Neuronal stem cell (in vitro differentiated cells): Measurements from ENCODE around the gene SPDEF.

Experiments used
- DNase-seq: peaks from one replicate; pipeline ENCODE4 v3.0.0-alpha.2; 2013; ENCODE audit warnings: low spot score
- H2AFZ ChIP-seq: one replicate; pipeline ENCODE4 v1.6.1; 2013; ENCODE audit warnings: mild to moderate bottlenecking, low read length, inconsistent platforms
- H2AK5ac ChIP-seq: 2 replicates; pipeline ENCODE4 v1.6.1; 2013; ENCODE audit warnings: low read depth, mild to moderate bottlenecking, inconsistent platforms, low read length, moderate library complexity, mixed read lengths
- H2BK120ac ChIP-seq: 2 replicates; pipeline ENCODE4 v1.6.1; 2013; ENCODE audit warnings: low read depth, mild to moderate bottlenecking, inconsistent platforms, low read length, moderate library complexity, mixed read lengths
- H2BK12ac ChIP-seq: one replicate; pipeline ENCODE4 v1.6.1; 2013; ENCODE audit warnings: low read length, inconsistent platforms
- H2BK15ac ChIP-seq: 2 replicates; pipeline ENCODE4 v1.6.1; 2013; ENCODE audit warnings: mild to moderate bottlenecking, low read length, inconsistent platforms, mixed read lengths
- H2BK5ac ChIP-seq: one replicate; pipeline ENCODE4 v1.6.1; 2013; ENCODE audit warnings: inconsistent platforms, mild to moderate bottlenecking, low read length, moderate library complexity
- H3K14ac ChIP-seq: one replicate; pipeline ENCODE4 v1.6.1; 2013; ENCODE audit warnings: low read length, inconsistent platforms
- H3K18ac ChIP-seq: 2 replicates; pipeline ENCODE4 v1.6.1; 2013; ENCODE audit warnings: low read length, inconsistent platforms
- H3K23ac ChIP-seq: 2 replicates; pipeline ENCODE4 v1.6.1; 2013; ENCODE audit warnings: low read depth, mild to moderate bottlenecking, mixed read lengths, low read length, inconsistent platforms; ENCODE audit not compliant: poor library complexity
- H3K27ac ChIP-seq: replicated peaks from 3 replicates; pipeline ENCODE4 v1.5.1; 2013; ENCODE audit warnings: low read length, inconsistent platforms
- H3K27me3 ChIP-seq, 3 experiments: 2 replicates each; pipeline ENCODE4 v1.6.1; 2013; ENCODE audit warnings: low read length in 3 of 3, mild to moderate bottlenecking in 2 of 3, inconsistent platforms in 1 of 3, low read depth in 1 of 3, mixed read lengths in 1 of 3, moderate library complexity in 1 of 3; ENCODE audit not compliant: control insufficient read depth in 3 of 3, insufficient read depth in 3 of 3
- H3K36me3 ChIP-seq, 2 donors: replicated peaks in 1 of 2; 2 replicates each; pipeline ENCODE4 v1.6.1; 2013; ENCODE audit warnings: low read length in 2 of 2; ENCODE audit not compliant: control insufficient read depth in 2 of 2, insufficient read depth in 2 of 2
- H3K4ac ChIP-seq: 2 replicates; pipeline ENCODE4 v1.6.1; 2013; ENCODE audit warnings: inconsistent platforms, mild to moderate bottlenecking, low read length, moderate library complexity
- H3K4me1 ChIP-seq, 2 donors: 1 replicate in 1 of 2; 2 replicates in 1 of 2; pipeline ENCODE4 v1.6.1; 2013; ENCODE audit warnings: low read length in 2 of 2, low read depth in 1 of 2; ENCODE audit not compliant: control insufficient read depth in 2 of 2, insufficient read depth in 1 of 2
- H3K4me2 ChIP-seq: one replicate; pipeline ENCODE4 v1.6.1; 2013; ENCODE audit warnings: mild to moderate bottlenecking, low read length, inconsistent platforms; ENCODE audit not compliant: insufficient read depth, poor library complexity, severe bottlenecking
- H3K4me3 ChIP-seq, 2 donors: 2 replicates each; pipeline ENCODE4 v1.5.1; 2013; ENCODE audit warnings: low read length in 2 of 2, mild to moderate bottlenecking in 2 of 2, inconsistent platforms in 1 of 2, moderate library complexity in 1 of 2
- H3K79me1 ChIP-seq: one replicate; pipeline ENCODE4 v1.6.1; 2013; ENCODE audit warnings: low read depth, mild to moderate bottlenecking, inconsistent platforms, low read length, moderate library complexity
- H3K9ac ChIP-seq: one replicate; pipeline ENCODE4 v1.6.1; 2013; ENCODE audit warnings: mild to moderate bottlenecking, low read depth, low read length, inconsistent platforms; ENCODE audit not compliant: poor library complexity
- H3K9me3 ChIP-seq, 2 donors: replicated peaks in 1 of 2; 2 replicates each; pipeline versions ENCODE3 to v1.6.1; 2013; ENCODE audit warnings: low read length in 2 of 2, mild to moderate bottlenecking in 2 of 2, inconsistent platforms in 1 of 2, low read depth in 1 of 2, mixed read lengths in 1 of 2, moderate library complexity in 1 of 2; ENCODE audit not compliant: control insufficient read depth in 2 of 2, insufficient read depth in 1 of 2
- H4K8ac ChIP-seq: one replicate; pipeline ENCODE4 v1.6.1; 2013; ENCODE audit warnings: low read depth, mild to moderate bottlenecking, inconsistent platforms, low read length, moderate library complexity
- H4K91ac ChIP-seq: one replicate; pipeline ENCODE4 v1.6.1; 2013; ENCODE audit warnings: low read length, low read depth, mild to moderate bottlenecking, inconsistent platforms; ENCODE audit not compliant: poor library complexity
- WGBS, 2 donors: extraction: QIAGEN DNeasy Blood & Tissue Kit; methylation state at CpG; one replicate each; pipeline ENCODE4 v1.1.7; 2013; ENCODE audit warnings: missing lambda C conversion rate in 2 of 2, mixed read lengths in 1 of 2; ENCODE audit not compliant: insufficient read length in 2 of 2, insufficient replicate concordance in 1 of 2; ENCODE audit errors: extremely low coverage in 2 of 2; 5-methylcytosine and 5-hydroxymethylcytosine counted together

The SPDEF gene

DNA sequence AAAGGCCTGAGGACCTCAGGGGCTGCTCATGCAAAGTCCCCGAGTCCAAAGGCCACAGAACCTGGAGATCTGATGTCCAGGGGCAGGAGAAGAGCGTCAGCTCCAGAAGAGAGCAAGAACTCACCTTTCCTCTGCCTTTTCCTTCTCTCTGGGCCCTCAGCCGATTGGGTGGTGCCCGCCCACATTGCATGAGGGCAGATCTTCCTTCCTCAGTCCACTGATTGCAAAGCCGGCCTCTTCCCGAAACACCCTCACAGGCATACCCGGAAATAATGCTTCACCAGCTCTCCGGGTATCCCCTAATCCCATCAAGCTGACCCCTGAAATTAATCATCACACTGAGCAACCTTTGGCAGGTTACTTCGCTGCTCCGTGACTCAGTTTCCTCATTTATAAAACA is 33.4 kb downstream of the SPDEF start:
- Histone ChIP-seq H2BK12ac (no peak overlapping the region), H2BK120ac (no peak overlapping the region), H3K9me3 (no peaks in the 10 kb centered on the region), H3K4me1 (peaks cover 0 to 7% of the 10 kb centered on the region in 2 donors), H3K4me2 (no peak overlapping the region), H3K18ac (no peak overlapping the region), H3K4ac (no peak overlapping the region), H3K27me3 (peaks cover 0 to 43% (median 0%) of the 10 kb centered on the region in 3 experiments), H3K4me3 (peak overlapping the region in 1 of 2 donors; percentile 13), H4K8ac (no peak overlapping the region), H3K23ac (no peak overlapping the region), H3K9ac (no peak overlapping the region), H2BK15ac (no peak overlapping the region), H2AK5ac (no peak overlapping the region), H2AFZ (no peak overlapping the region), H2BK5ac (no peak overlapping the region), H4K91ac (no peak overlapping the region), H3K36me3 (no peaks in the 10 kb centered on the region), H3K79me1 (no peaks in the 10 kb centered on the region), H3K27ac (no peak overlapping the region), H3K14ac (no peak overlapping the region)
- DNase-seq, result no peak
- no CpG with 5 or more reads among the region's 10 CpGs for WGBS, 2 donors

DNA sequence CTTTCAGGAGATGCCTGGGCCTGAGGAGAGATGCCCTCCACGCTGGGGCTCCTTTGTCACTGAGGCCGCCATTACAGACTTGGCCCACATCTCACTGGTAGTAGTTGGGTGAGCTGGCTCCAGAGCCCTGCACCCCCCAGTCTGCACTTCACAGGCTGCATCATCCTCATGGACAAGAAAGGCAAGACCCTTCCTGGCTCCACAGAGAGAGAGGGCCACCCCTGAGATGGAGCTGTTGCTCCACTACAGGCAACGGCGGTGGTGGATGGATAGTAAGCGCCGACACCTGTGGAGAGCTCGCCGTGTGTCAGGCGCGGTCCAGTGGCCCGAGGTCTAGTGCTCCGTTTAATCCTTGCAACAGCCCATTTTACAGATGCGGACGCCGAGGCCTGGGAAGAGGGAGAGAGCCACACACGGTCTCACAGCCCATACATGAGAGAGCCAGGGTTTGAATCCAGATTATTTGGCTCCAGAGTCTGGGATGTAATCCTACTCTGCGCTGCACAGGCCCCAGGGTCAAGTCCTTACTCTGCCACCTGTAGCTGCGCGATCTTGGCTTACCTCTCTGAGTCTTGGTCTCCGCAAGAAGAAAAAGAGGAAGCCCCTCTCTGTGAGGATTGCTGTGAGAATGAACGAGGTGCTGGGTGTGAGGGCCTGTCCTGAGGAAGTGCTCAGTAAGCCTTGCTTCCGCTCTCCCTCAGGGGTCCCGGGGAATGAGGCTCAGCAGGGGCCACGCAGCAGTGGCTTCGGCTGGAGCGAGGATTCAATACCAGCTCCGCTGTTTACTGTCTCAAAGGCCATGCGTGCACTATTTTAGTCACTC is 34.5 kb downstream of the SPDEF start:
- Histone ChIP-seq H3K9ac (no peak overlapping the region), H2BK5ac (no peak overlapping the region), H4K91ac (no peak overlapping the region), H2AK5ac (peak overlapping the region; percentile 86), H3K4ac (no peak overlapping the region), H2AFZ (no peak overlapping the region), H3K4me2 (no peak overlapping the region), H3K18ac (peak overlapping the region; percentile 8), H2BK120ac (no peak overlapping the region), H4K8ac (no peak overlapping the region), H3K9me3 (no peaks in the 10 kb centered on the region), H3K79me1 (no peaks in the 10 kb centered on the region), H3K27me3 (peaks cover 0 to 52% (median 0%) of the 10 kb centered on the region in 3 experiments), H3K23ac (peak overlapping the region; percentile 57), H3K4me3 (no peak overlapping the region), H3K36me3 (no peaks in the 10 kb centered on the region), H3K14ac (no peak overlapping the region), H3K4me1 (peaks cover 0 to 4% of the 10 kb centered on the region in 2 donors), H2BK12ac (no peak overlapping the region), H2BK15ac (no peak overlapping the region), H3K27ac (no peak overlapping the region)
- no peak for DNase-seq
- WGBS, 2 donors, result no CpG with 5 or more reads among the region's 28 CpGs

DNA sequence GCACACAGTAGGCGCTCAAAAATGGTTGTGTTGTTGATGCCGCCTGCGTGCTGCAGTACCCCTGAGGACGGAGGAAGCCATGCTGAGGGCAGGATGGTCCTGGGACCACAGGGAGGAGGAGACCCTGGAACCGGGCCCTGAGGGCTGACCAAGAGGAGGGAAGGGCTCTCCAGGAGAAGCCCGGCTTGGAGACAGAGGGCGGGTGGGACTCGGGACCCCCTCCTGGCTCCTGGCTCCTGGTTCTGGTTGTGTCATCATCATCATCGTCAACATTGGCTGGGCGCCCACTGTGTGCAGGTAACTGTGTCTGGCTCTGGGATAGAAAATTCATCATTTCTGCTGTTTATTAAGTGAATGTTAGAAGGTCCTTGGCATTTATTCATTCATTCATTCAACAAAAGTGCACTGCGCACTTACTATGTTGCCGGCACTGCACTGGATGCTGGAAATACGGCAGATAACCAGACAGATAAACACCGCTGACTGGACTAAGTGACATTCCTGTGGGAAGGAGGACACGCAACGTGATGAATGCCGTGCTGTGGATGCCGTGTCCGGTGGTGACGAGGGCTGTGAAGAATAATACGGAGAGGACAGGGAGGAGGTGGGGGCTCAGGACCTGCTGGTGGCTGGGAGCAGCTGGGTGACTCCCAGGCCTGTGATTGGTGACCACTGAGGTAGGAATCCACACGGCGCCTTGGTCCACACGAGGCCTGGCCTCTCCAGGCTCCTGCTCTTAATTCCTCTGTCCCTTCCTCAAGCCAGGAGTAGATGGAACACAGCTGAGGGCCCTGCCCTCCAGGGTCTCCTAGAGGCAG is 35.3 kb downstream of the SPDEF start:
- Histone ChIP-seq H2BK120ac (peak overlapping the region; percentile 26), H3K4me1 (no peaks in the 10 kb centered on the region), H4K8ac (no peak overlapping the region), H2AK5ac (peak overlapping the region; percentile 26), H2BK12ac (no peak overlapping the region), H3K23ac (peak overlapping the region; percentile 57), H3K14ac (no peak overlapping the region), H2BK5ac (no peak overlapping the region), H3K27ac (no peak overlapping the region), H3K79me1 (no peaks in the 10 kb centered on the region), H3K18ac (no peak overlapping the region), H3K4ac (no peak overlapping the region), H3K9ac (no peak overlapping the region), H3K4me2 (no peak overlapping the region), H3K36me3 (no peaks in the 10 kb centered on the region), H3K9me3 (no peaks in the 10 kb centered on the region), H4K91ac (no peak overlapping the region), H2BK15ac (peak overlapping the region; percentile 45), H3K27me3 (peaks cover 0 to 53% (median 2%) of the 10 kb centered on the region in 3 experiments), H2AFZ (no peak overlapping the region), H3K4me3 (no peak overlapping the region)
- WGBS, 2 donors, result no CpG with 5 or more reads among the region's 24 CpGs
- no peak for DNase-seq
